ENCODE data around the gene NCF2. TPM values are rescaled to one million over a fixed set of nuclear protein-coding genes. Genes with fewer than 3 reads are reported as not detected.

NCF2 gene, protein sequence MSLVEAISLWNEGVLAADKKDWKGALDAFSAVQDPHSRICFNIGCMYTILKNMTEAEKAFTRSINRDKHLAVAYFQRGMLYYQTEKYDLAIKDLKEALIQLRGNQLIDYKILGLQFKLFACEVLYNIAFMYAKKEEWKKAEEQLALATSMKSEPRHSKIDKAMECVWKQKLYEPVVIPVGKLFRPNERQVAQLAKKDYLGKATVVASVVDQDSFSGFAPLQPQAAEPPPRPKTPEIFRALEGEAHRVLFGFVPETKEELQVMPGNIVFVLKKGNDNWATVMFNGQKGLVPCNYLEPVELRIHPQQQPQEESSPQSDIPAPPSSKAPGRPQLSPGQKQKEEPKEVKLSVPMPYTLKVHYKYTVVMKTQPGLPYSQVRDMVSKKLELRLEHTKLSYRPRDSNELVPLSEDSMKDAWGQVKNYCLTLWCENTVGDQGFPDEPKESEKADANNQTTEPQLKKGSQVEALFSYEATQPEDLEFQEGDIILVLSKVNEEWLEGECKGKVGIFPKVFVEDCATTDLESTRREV
- total RNA-seq, result 1 to 10 TPM; 8.3 to 9.6 TPM

DNA sequence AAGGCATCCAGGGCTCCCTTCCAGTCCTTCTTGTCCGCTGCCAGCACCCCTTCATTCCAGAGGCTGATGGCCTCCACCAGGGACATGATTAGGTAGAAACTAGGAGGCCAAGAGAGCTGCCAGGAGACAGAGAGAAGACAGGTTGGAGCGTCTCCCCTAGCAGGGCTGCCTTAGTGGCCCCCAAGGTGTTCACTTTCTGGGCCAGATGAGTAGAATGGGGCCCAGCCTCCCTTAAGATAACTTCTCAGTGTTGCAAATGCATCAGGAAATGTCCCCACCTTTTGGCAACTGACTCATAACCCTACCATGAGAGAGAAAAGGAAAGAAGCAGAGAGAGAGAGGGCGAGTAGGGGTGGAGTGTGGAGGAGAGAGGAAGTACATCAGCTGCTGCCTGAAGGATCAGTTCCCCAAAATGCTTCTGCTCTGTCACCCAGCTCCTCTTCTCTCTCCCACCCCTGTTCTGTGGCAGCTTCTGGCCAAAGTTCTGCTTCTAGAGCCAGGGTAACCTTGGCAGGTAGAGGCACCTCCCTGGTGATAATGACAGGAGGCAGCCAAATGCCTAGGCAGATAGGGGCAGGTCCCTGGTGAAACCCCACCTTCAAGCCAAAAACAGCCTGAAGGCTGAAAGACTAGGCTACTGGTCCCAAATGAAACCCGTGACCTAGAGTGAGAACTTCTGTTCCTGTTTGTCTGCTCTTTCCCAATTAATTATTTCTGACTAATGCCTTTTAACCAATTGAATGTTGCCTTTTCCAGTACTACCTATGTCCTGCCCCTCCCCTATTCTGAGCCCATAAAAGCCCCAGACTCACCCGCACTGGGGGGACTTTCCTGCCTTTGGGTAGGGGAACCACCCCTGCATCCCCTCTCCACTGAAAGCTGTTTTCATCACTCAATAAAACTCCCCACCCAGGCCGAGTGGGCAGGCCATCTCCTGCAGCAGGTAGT, at the start of gene NCF2:
Gene NCF2, minus strand, starts transcription at position 216 of the 948 bp plus-strand sequence. Its CDS starts 130 bp downstream, at position 86.
- WGBS, 2 donors, result 72 to 75% methylated on average over 6 of the region's 6 CpGs
- peak in 1 of 4 donors; percentile 64 for DNase-seq
- ATAC-seq, result peak; percentile 38
- Histone ChIP-seq H3K4me3 (no peak within 1 kb of the TSS), H3K27me3 (no peaks in the 10 kb centered on the region), H3K4me1 (no peaks in the 10 kb centered on the region), H3K27ac (peak within 1 kb of the TSS in 1 of 4 donors; percentile 69), H3K9me3 (no peaks in the 10 kb centered on the region), H3K36me3 (replicated peaks in 1 of 2; ENCODE audit: insufficient read depth in 1 of 2, low read depth in 2 of 2) (no peaks in the 10 kb centered on the region)
- TF ChIP-seq, protein P1, sequence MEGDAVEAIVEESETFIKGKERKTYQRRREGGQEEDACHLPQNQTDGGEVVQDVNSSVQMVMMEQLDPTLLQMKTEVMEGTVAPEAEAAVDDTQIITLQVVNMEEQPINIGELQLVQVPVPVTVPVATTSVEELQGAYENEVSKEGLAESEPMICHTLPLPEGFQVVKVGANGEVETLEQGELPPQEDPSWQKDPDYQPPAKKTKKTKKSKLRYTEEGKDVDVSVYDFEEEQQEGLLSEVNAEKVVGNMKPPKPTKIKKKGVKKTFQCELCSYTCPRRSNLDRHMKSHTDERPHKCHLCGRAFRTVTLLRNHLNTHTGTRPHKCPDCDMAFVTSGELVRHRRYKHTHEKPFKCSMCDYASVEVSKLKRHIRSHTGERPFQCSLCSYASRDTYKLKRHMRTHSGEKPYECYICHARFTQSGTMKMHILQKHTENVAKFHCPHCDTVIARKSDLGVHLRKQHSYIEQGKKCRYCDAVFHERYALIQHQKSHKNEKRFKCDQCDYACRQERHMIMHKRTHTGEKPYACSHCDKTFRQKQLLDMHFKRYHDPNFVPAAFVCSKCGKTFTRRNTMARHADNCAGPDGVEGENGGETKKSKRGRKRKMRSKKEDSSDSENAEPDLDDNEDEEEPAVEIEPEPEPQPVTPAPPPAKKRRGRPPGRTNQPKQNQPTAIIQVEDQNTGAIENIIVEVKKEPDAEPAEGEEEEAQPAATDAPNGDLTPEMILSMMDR (IDR thresholded peaks at IDR 0.05), result no peak
- peak in 1 of 3 donors; percentile 23 for TF ChIP-seq POLR2A (IDR thresholded peaks at IDR 0.05)
- intact Hi-C loops (cut with DNase I), result no loop called here

DNA sequence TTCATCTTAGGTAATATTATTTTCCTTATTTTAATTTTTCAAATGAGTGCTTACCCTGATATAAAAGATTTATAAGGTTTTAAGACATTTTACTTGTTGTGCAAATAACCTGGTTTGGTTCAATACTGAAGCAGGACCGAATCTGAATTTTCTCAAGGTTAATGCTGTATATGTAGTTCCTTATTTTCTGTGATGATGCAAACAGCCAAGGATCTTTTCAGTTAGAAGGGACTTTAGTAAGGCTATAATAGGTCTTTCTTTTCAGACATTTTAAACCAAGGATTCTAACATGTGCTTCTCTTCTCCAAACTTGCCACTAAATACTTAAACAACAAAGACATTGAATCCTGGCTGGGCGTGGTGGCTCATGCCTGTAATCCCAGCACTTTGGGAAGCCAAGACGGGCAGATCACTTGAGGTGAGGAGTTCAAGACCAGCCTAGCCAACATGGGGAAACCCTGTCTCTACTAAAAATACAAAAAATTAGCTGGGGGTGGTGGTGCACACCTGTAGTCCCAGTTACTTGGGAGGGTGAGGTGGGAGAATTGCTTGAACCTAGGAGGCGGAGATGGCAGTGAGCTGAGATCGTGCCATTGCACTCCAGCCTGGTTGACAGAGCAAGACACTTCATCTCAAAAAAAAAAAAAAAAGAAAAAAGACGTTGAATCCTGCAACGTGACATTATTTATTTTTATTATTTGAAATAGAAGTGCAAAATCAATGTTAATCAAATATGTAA, 48.6 kb upstream of the NCF2 start:
- ATAC-seq (no peak), DNase-seq (no peak)
- peaks cover 12% of the 10 kb centered on the region for H3K4me1 ChIP-seq
- intact Hi-C loops (cut with DNase I), result no loop called here
- WGBS, 2 donors, result 62 to 67% methylated on average over 7 of the region's 7 CpGs
- H3K27me3 ChIP-seq, result no peaks in the 10 kb centered on the region
- no peaks in the 10 kb centered on the region for H3K9me3 ChIP-seq
- H3K4me3 ChIP-seq, result no peak overlapping the region
- H3K36me3 ChIP-seq (replicated peaks in 1 of 2; ENCODE audit: insufficient read depth in 1 of 2, low read depth in 2 of 2), result no peaks in the 10 kb centered on the region
- no peak for TF ChIP-seq POLR2A (IDR thresholded peaks at IDR 0.05)
- TF ChIP-seq, protein P1 (IDR thresholded peaks at IDR 0.05), result no peak
- no peak overlapping the region for H3K27ac ChIP-seq

DNA sequence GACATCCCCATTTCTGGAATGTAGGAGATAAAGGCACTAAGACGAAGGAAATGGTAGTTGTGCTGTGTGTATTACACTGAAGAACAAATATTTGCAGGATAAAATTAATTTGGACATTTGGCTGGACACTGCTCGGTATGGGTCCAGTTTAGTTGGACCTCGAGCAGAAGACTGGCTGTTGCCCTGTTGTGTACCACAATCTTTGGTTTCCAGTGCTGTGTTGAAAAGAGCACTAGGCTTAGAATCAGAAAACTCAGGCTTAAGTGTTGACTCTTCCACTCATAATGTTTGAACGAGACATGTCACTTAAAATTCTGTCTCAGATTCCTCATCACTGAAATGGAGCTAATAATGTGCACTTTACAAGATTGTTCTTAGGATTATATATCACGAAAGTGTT, 46.5 kb upstream of the NCF2 start:
- intact Hi-C loops (cut with DNase I), result no loop called here
- no peak overlapping the region for H3K4me3 ChIP-seq
- no peak overlapping the region for H3K27ac ChIP-seq
- DNase-seq (no peak), ATAC-seq (no peak)
- peaks cover 33% of the 10 kb centered on the region for H3K4me1 ChIP-seq
- no peaks in the 10 kb centered on the region for H3K27me3 ChIP-seq
- 29 to 30% methylated on average over 5 of the region's 5 CpGs for WGBS, 2 donors
- no peak for TF ChIP-seq POLR2A (IDR thresholded peaks at IDR 0.05)
- TF ChIP-seq, protein P1 (IDR thresholded peaks at IDR 0.05), result no peak
- no peaks in the 10 kb centered on the region for H3K36me3 ChIP-seq (replicated peaks in 1 of 2; ENCODE audit: insufficient read depth in 1 of 2, low read depth in 2 of 2)
- H3K9me3 ChIP-seq, result no peaks in the 10 kb centered on the region

DNA sequence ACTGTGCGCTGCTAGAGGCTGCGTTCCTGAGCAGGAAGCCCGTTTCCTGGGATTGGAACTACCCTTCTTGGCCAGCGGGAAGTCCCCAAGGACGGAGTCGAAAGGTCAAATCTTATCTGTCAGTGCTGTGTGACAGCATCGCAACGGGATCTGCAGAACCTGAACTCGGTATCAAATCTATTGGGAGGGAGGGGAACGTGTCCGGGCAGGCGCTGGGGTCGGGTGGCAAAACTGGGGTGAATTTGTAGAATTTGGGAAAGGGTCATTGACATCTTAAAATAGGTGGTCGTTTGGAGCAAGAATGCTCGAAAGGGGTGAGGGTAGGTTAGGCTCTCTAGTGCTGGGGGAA, 46.0 kb upstream of the NCF2 start:
- Histone ChIP-seq H3K9me3 (no peaks in the 10 kb centered on the region), H3K4me3 (peak overlapping the region; percentile 12 to 84), H3K27ac (peak overlapping the region; percentile 21 to 86 (median 63)), H3K36me3 (replicated peaks in 1 of 2; ENCODE audit: insufficient read depth in 1 of 2, low read depth in 2 of 2) (no peaks in the 10 kb centered on the region), H3K27me3 (no peaks in the 10 kb centered on the region), H3K4me1 (peaks cover 34% of the 10 kb centered on the region)
- no peak for DNase-seq
- ATAC-seq, result no peak
- intact Hi-C loops (cut with DNase I), result no loop called here
- no peak for TF ChIP-seq POLR2A (IDR thresholded peaks at IDR 0.05)
- TF ChIP-seq, protein P1 (IDR thresholded peaks at IDR 0.05), result peak in 1 of 7 experiments; percentile 8
- 3% methylated on average over 13 to 15 of the region's 15 CpGs for WGBS, 2 donors

Data from body of pancreas (tissue), 4 donors.